Spinal cord (tissue), 10 donors: ENCODE measurements around the gene BTBD19. TPM values are rescaled to one million over a fixed set of nuclear protein-coding genes. Genes with fewer than 3 reads are reported as not detected.

Experiments
- DNase-seq, 6 donors: peaks; one replicate each; pipeline versions ENCODE4 v3.0.0 to v3.0.0-alpha.2; 2013 to 2015; ENCODE audit warnings: low spot score in 6 of 6, low read depth in 4 of 6
- H3K27ac ChIP-seq: one replicate; pipeline ENCODE4 v1.5.1; 2013; ENCODE audit warnings: low read depth, low read length, control low read depth
- H3K27me3 ChIP-seq: one replicate; pipeline ENCODE4 v1.6.1; 2013; ENCODE audit warnings: low read length; ENCODE audit not compliant: control insufficient read depth, insufficient read depth
- H3K36me3 ChIP-seq: one replicate; pipeline ENCODE4 v1.6.1; 2013; ENCODE audit warnings: low read length; ENCODE audit not compliant: control insufficient read depth, insufficient read depth
- H3K4me1 ChIP-seq: one replicate; pipeline ENCODE4 v1.6.1; 2013; ENCODE audit warnings: low read length; ENCODE audit not compliant: control insufficient read depth, insufficient read depth
- H3K4me3 ChIP-seq: one replicate; pipeline ENCODE4 v1.5.1; 2013; ENCODE audit warnings: low read depth, low read length, control low read depth
- H3K9me3 ChIP-seq: one replicate; pipeline ENCODE4 v1.6.1; 2013; ENCODE audit warnings: low read length; ENCODE audit not compliant: control insufficient read depth, insufficient read depth
- WGBS: methylation state at CpG from one replicate; pipeline ENCODE4 v1.1.5; 2013; ENCODE audit warnings: missing lambda C conversion rate; ENCODE audit not compliant: insufficient coverage; 5-methylcytosine and 5-hydroxymethylcytosine counted together
- polyA plus RNA-seq, 2 donors: library from polyadenylated mRNA; unstranded; fragments of 120-200 nt; gene quantifications; one replicate each; pipeline ENCODE4 v1.2.1, GENCODE V29; 2013; ENCODE audit not compliant: insufficient read length in 2 of 2
- small RNA-seq: library from RNA; depleted of rRNA; stranded (forward); fragments of <200 nt; gene quantifications from one replicate; pipeline ENCODE3, GENCODE V24; 2014; ENCODE audit warnings: low replicate concordance
- total RNA-seq, 2 donors: library from RNA; depleted of rRNA in 1 of 2; stranded (reverse); fragments of 120-200 nt in 1 of 2; fragments of >200 nt in 1 of 2; gene quantifications; one replicate each; pipeline versions ENCODE4 v1.2.3 to v1.2.4, GENCODE V29; 2013 to 2014
- donor health status: healthy.

BTBD19 gene
- total and polyA plus RNA-seq, 4 donors: 3.2 to 10.5 (median 6.1) TPM

GRCh38 chr1:44853201-44853600 is 44.9 kb downstream of the BTBD19 start:
- 80% methylated on average over 2 of the region's 6 CpGs for WGBS
- Histone ChIP-seq H3K9me3 (no peaks in the 10 kb centered on the region), H3K4me3 (no peak overlapping the region), H3K4me1 (peaks cover 16% of the 10 kb centered on the region), H3K36me3 (peaks cover 17% of the 10 kb centered on the region), H3K27me3 (no peaks in the 10 kb centered on the region), H3K27ac (no peak overlapping the region)
- DNase-seq: no peak

GRCh38 chr1:44854970-44855369 is 46.6 kb downstream of the BTBD19 start:
- WGBS: 100% methylated on average over 1 of the region's 1 CpG
- DNase-seq: no peak
- no peaks in the 10 kb centered on the region for H3K9me3 ChIP-seq

GRCh38 chr1:44855742-44856141 is 47.4 kb downstream of the BTBD19 start:
- WGBS: 72% methylated on average over 2 of the region's 7 CpGs

More at GRCh38 chr1:44854970-44855369, 46.6 kb downstream of the BTBD19 start:
- Histone ChIP-seq H3K27me3 (no peaks in the 10 kb centered on the region), H3K4me1 (peaks cover 4% of the 10 kb centered on the region), H3K4me3 (no peak overlapping the region), H3K36me3 (peaks cover 20% of the 10 kb centered on the region), H3K27ac (no peak overlapping the region)

GRCh38 chr1:44857446-44857845 is 49.1 kb downstream of the BTBD19 start:
- Histone ChIP-seq H3K4me3 (no peak overlapping the region), H3K27me3 (no peaks in the 10 kb centered on the region), H3K9me3 (no peaks in the 10 kb centered on the region), H3K4me1 (no peaks in the 10 kb centered on the region), H3K36me3 (peaks cover 15% of the 10 kb centered on the region), H3K27ac (no peak overlapping the region)
- 98% methylated on average over 4 of the region's 7 CpGs for WGBS
- DNase-seq: no peak

More at GRCh38 chr1:44855742-44856141, 47.4 kb downstream of the BTBD19 start:
- H3K4me3 ChIP-seq: no peak overlapping the region
- no peaks in the 10 kb centered on the region for H3K4me1 ChIP-seq
- DNase-seq: no peak
- H3K27me3 ChIP-seq: no peaks in the 10 kb centered on the region
- H3K36me3 ChIP-seq: peaks cover 15% of the 10 kb centered on the region
- no peaks in the 10 kb centered on the region for H3K9me3 ChIP-seq
- H3K27ac ChIP-seq: no peak overlapping the region

- DNase-seq: no peak
- Histone ChIP-seq H3K9me3 (no peaks in the 10 kb centered on the region), H3K36me3 (peaks cover 10% of the 10 kb centered on the region), H3K4me1 (no peaks in the 10 kb centered on the region), H3K27ac (no peak overlapping the region), H3K4me3 (no peak overlapping the region), H3K27me3 (no peaks in the 10 kb centered on the region)
- no CpG with 5 or more reads among the region's 1 CpG for WGBS
These were observed 52.0 kb downstream of the BTBD19 start for GRCh38 chr1:44860331-44860730.

- DNase-seq: no peak
- Histone ChIP-seq H3K27me3 (no peaks in the 10 kb centered on the region), H3K4me1 (no peaks in the 10 kb centered on the region), H3K4me3 (no peak overlapping the region), H3K27ac (no peak overlapping the region), H3K9me3 (no peaks in the 10 kb centered on the region), H3K36me3 (peaks cover 8% of the 10 kb centered on the region)
- no CpG with 5 or more reads among the region's 1 CpG for WGBS
These were observed 52.6 kb downstream of the BTBD19 start for GRCh38 chr1:44860891-44861425.

- Histone ChIP-seq H3K4me1 (no peaks in the 10 kb centered on the region), H3K27ac (no peak overlapping the region), H3K4me3 (no peak overlapping the region), H3K9me3 (no peaks in the 10 kb centered on the region), H3K27me3 (no peaks in the 10 kb centered on the region), H3K36me3 (peaks cover 11% of the 10 kb centered on the region)
- no peak for DNase-seq
- WGBS: no CpG with 5 or more reads among the region's 5 CpGs
These were observed 54.6 kb downstream of the BTBD19 start for GRCh38 chr1:44862829-44863401.

Small RNAs within 50 kb of the gene (small RNA-seq; reads per million reads assigned to genes)
- gene AL136380.1 (not detected), gene SNORD38A (116 reads per million, percentile 98 among the genes with 10 or more reads in this experiment), gene SNORD38B (not detected), gene SNORD46 (2,093 reads per million, percentile 100 among the genes with 10 or more reads in this experiment), gene SNORD55 (not detected)

Other genes with a start within 250 kb of the BTBD19 start
- gene TMEM53, start 134.0 kb upstream of the BTBD19 start, total RNA-seq: 1 to 10 TPM; 3.0 to 9.6 TPM
- gene TMEM53, start 134.0 kb upstream of the BTBD19 start, polyA plus RNA-seq: 10 to 100 TPM; 14.2 to 14.8 TPM
- 10 to 100 TPM in 1 of 2 donors, 1 to 10 TPM in 1; 6.3 to 11.1 TPM for gene ARMH1, start 133.8 kb upstream of the BTBD19 start, total RNA-seq
- 10 to 100 TPM; 10.8 to 15.5 TPM for gene ARMH1, start 133.8 kb upstream of the BTBD19 start, polyA plus RNA-seq
- not detected for gene RNU5D-1, start 77.4 kb upstream of the BTBD19 start, total RNA-seq
- not detected for gene RNU5D-1, start 77.4 kb upstream of the BTBD19 start, polyA plus RNA-seq
- 10 to 100 TPM in 1 of 2 donors, 1 to 10 TPM in 1; 7.9 to 10.8 TPM for gene KIF2C, start 68.7 kb upstream of the BTBD19 start, total RNA-seq
- gene KIF2C, start 68.7 kb upstream of the BTBD19 start, polyA plus RNA-seq: 10 to 100 TPM; 12.2 to 13.5 TPM
- gene RPS8, start 33.0 kb upstream of the BTBD19 start, total RNA-seq: 1,000 to 10,000 TPM in 1 of 2 donors, 100 to 1,000 TPM in 1; 744 to 2,624 TPM
- 1,000 to 10,000 TPM; 1,330 to 1,338 TPM for gene RPS8, start 33.0 kb upstream of the BTBD19 start, polyA plus RNA-seq
- 1 to 10 TPM in 1 of 2 donors, under 1 TPM in 1; 0.40 to 1.3 TPM for gene BEST4, start 20.4 kb upstream of the BTBD19 start, total RNA-seq
- gene BEST4, start 20.4 kb upstream of the BTBD19 start, polyA plus RNA-seq: 1 to 10 TPM; 2.8 to 4.0 TPM
- gene PLK3, start 8.1 kb upstream of the BTBD19 start, total RNA-seq: 1 to 10 TPM; 8.9 TPM
- 10 to 100 TPM; 18.5 to 21.4 TPM for gene PLK3, start 8.1 kb upstream of the BTBD19 start, polyA plus RNA-seq
- 1 to 10 TPM in 1 of 2 donors, not detected in 1; 4.0 TPM for gene DYNLT4, start 1.2 kb upstream of the BTBD19 start, total RNA-seq
- gene DYNLT4, start 1.2 kb upstream of the BTBD19 start, polyA plus RNA-seq: 1 to 10 TPM in 1 of 2 donors, under 1 TPM in 1; 0.95 to 1.5 TPM
- gene PTCH2, start 34.7 kb downstream of the BTBD19 start, total RNA-seq: 1 to 10 TPM; 1.5 to 2.0 TPM
- gene PTCH2, start 34.7 kb downstream of the BTBD19 start, polyA plus RNA-seq: 10 to 100 TPM; 15.6 to 21.6 TPM
- 10 to 100 TPM; 30.3 to 33.5 TPM for gene EIF2B3, start 178.1 kb downstream of the BTBD19 start, total RNA-seq
- 10 to 100 TPM; 32.6 to 34.5 TPM for gene EIF2B3, start 178.1 kb downstream of the BTBD19 start, polyA plus RNA-seq
- 10 to 100 TPM; 12.8 to 17.0 TPM for gene HECTD3, start 202.8 kb downstream of the BTBD19 start, total RNA-seq
- gene HECTD3, start 202.8 kb downstream of the BTBD19 start, polyA plus RNA-seq: 10 to 100 TPM; 39.7 to 51.1 TPM
- gene UROD, start 203.7 kb downstream of the BTBD19 start, total RNA-seq: 100 to 1,000 TPM in 1 of 2 donors, 10 to 100 TPM in 1; 84.2 to 131 TPM
- 10 to 100 TPM; 95.6 to 95.7 TPM for gene UROD, start 203.7 kb downstream of the BTBD19 start, polyA plus RNA-seq